Hematopoietic multipotent progenitor cell treated with erythropoietin and hydrocortisone succinate and interleukin-3 and kit ligand, for 8 days (in vitro differentiated cells): ENCODE data around the gene KIF5B.
"Not testable (repeated sequence)": the region's sequence is repeated elsewhere in the genome, so short reads cannot be mapped to it uniquely, and the experiment has no call there.

Experiments
- DNase-seq: peaks from one replicate; pipeline ENCODE4 v3.0.0-alpha.2; 2015

The KIF5B gene

GRCh38 chr10:32056136-32057035, at the start of gene KIF5B:
TSS of gene KIF5B (minus strand) at chr10:32056425. CDS start at chr10:32055973, 452 bp downstream.
- DNase-seq = peak; percentile 86

DNA sequence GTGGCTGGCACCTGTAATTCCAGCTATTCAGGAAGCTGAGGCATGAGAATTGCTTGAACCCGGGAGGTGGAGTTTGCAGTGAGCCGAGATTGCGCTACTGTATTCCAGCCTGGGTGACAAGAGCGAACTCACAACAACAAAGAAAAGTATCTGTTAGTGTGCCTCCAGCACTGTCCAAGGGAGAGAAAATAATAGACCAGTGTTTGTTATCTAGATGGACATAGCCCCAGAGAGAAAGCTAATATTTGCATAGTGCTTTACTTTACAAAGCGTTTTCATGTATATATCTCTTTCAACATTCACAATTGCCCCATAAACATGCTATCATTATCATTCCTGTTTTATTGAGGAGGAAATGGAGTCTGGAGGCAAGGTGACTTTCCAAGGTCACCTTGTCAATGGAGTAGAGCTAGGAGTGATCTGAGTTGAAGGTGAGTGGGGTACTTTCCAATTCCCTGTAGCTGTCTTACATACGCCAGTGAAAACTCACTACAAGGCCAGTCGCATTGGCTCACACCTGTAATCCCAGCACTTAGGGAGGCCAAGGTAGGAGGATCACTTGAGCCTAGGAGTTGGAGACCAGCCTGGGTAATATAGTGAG, 49.7 kb upstream of the KIF5B start:
- DNase-seq = no peak

DNA sequence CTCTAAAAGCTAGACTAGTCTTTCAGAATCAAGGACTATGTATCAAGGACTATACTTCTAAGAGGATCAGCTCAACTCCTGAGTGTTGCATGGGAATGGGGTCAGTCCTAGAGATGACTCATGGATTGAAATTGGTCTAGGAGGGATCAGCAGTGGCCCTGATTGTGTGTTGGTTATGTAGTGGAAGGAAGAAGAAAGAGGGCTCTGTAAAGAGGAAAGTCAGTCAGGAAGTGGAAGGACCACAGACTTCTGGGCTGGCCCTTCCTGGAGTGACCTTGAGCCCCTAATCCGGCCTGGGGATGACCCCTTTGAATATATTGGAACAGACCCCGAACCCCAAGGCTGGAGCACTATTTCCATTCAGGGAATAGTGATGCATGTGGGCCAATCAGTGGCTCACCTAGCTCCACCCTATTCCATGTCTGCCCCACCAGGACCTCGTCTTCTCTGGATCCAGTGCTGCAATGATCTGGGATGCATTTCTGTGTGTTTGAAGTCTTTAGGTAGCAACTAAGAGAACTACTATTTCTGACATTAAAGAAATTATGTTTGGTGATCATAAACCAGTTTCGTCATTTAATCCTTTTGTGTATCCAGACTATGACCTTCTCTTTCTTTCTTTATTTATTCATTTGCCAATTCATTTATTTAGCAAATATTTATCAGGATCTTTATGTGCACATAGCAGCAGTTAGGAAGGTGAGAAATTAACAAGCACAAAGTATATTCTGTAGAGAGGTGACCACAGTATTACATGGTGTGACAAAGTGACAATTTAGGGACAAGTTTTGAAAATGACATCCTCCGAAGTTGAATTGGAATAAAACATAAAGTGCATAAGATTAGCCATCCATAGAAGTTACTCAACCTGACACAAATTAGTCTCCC, 48.6 kb upstream of the KIF5B start:
- no peak for DNase-seq

DNA sequence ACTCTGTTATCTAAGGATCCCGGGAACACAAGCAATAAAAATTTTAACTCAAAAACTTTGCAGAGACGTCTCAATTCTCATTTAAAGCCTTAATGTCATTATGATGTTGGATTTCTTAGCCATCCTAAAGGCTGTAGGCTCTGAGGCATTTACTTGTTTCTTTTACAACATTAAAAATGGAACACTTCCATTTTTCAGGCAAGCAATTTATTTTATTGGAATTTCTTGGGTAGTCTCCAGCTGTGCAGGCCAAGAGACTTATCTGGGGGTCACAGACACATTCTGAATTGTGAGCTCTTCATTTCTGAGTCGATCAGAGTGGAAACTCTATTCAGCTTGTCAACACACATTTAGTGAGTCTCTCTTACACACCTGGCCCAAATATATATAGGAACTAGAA, 48.0 kb upstream of the KIF5B start:
- no peak for DNase-seq

DNA sequence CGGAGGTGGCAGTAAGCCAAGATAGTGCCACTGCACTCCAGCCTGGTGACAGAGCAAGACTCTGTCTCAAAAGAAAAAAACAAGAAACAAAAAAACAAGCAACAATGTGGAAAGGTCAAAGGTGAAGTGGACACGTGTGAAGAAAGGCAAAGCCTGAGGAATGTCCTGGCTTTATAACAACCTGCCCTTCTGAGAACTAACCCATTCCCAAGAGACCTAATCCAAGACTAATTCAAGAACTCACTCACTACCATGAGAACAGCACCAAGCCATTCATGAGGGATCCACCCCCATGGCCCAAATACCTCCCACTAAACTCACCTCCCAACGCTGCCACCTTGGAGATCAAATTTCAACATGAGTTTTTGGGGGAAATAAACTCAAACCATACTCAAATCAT, 47.5 kb upstream of the KIF5B start:
- no peak for DNase-seq

- not testable (repeated sequence) for DNase-seq
Observed at GRCh38 chr10:32098566-32099259, 42.5 kb upstream of the KIF5B start.

- DNase-seq = no peak
Observed at GRCh38 chr10:32095116-32095733, 39.0 kb upstream of the KIF5B start.

DNA sequence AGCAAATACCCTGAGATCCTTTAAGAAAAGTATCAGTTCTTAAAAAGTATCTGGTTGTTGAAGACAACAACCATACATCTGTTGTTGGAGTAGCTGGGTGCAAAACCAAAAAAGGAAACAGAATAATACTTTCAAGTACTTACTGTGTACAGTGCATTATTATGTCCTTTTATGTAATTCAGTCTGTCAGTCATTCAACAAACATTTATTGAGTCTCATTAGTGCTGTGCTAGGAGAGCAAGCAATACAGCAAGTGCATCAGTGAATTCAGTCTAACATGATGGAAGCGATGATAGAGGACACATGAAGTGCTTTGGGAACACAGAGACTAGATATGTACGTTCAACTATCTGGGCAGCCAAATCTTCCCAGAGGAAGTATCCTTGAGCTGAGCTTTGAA, 37.4 kb upstream of the KIF5B start:
- no peak for DNase-seq

DNA sequence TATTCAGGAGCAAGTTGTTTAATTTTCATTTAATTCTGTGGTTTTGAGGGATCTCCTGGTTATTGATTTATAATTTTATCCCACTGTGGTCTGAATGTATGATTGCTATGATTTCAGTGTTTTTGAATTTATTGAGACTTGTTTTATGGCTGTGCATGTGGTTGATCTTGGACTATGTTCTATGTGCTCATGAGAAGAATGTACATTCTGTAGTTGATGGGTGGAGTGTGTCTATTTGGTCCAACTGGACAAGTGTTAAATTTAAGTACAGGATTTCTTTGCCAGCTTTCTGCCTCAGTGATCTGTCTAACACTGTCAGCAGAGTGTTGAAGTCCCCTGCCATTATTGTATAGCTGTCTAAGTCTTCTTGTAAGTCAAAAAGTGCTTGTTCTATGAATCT, 34.8 kb upstream of the KIF5B start:
- no peak for DNase-seq

DNA sequence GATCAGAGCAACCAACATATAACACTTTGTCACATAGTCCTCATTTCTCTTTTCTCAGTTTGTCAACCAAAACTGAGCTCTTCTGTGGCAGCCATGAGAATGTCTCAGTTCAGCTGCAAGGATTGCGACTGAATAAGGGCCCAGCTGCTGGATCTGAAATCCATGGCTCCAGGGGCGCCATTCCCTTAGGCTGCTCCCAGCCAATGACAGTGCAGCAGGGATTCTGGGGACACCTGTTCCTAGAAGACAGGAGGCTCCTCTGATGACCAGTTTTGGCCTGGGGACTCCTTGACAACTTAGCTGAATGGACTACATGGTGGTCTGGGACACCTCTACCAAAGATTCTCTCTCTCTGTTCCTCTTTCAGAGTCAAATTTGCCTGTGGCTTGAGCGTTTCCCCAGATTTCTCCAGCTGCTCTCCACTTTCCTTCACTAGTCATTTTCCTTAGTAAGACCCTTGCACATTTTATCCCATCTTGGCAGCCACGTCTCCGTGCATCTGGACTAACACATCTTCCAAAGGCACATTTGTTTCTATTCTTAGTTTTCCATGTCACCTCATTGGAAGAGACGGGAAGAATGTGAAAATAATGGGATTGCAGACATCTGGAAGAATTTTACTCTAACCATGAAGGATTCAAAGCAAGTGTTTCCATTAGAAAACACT, 28.1 kb upstream of the KIF5B start:
- no peak for DNase-seq

GRCh38 chr10:32077896-32078485, 21.8 kb upstream of the KIF5B start:
- no peak for DNase-seq

DNA sequence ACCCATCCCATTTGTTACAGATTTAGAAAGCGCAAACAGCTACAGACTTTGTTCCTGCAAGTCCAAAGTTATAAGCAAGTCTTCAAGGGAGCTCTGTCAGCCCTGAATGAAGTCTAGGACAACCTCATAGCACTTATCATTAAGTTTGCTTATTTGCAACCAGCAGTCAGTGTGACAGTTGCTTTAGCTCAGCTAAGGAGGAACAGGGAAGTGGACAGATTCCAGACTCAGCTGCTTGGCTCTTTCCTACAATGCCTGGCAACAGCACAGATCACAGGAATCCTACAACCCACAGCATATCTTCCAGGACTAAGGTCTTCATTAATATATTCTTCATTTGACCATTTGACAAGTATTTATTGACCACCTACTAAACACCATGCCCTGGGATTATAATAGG, 17.4 kb upstream of the KIF5B start:
- DNase-seq = no peak

GRCh38 chr10:32073128-32073527, 16.9 kb upstream of the KIF5B start:
- no peak for DNase-seq

DNA sequence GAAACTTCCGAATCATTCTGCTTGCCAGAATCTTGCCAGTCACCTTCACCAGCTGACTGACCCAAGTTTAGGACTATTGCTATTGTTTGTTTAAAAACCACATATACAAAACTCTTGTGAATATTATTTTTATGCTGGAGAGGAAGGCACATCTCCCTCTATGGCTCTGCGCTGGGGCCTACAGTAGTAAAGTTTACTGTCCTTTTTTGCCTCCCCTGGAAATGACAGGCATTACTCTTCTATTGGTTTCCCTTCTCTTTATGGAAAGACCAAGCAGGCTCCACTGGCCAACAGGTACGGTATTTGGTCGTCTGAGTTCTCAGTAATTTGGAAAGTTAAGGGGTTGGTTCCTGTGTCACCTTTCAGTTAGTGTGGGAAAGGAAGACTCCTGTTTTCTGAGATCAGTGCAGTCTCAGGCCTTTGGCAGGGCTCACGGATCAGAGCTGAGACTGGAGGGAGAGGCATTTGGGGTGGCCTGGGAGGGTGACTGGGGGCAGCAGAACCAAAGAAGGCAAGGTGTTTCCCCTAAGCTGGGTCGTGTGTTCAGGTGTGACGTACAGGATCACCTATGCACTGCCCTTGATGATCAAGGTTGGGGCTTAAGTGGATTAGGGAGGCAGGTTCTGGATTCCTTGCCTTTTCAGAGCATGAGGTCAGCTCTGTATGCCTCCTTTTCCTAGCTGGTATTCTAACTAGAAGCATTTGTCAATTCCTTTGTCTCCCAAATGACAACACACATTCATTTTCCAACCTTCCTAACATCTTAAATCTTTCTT, 16.0 kb upstream of the KIF5B start:
- no peak for DNase-seq

- no peak for DNase-seq
Observed at GRCh38 chr10:32070645-32071044, 14.4 kb upstream of the KIF5B start.

GRCh38 chr10:32068569-32068968, 12.3 kb upstream of the KIF5B start:
- no peak for DNase-seq

GRCh38 chr10:32067931-32068330, 11.7 kb upstream of the KIF5B start:
- not testable (repeated sequence) for DNase-seq

GRCh38 chr10:32065856-32066255, 9.6 kb upstream of the KIF5B start:
- no peak for DNase-seq

- no peak for DNase-seq
Observed at GRCh38 chr10:32061440-32061839, 5.2 kb upstream of the KIF5B start.

GRCh38 chr10:32060347-32060746, 4.1 kb upstream of the KIF5B start:
- no peak for DNase-seq

DNA sequence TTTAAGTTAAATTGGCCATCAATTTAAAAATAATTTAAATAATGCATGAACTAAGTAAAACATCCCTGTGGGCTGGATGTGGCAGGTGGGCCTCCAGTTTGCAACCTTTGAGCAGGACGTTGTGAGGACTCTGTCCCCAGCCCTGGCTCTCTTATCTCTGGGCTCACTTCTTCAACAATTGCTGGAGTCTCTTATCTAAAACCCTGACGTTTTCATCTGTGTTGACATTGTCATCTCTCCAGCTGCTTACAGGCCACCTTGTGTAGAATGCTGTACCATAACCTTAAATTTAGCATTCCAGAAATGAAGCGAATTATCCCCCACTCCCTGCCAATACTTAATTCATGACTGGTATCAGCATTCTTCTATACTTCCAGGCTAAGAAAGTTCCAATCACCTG, 3.2 kb upstream of the KIF5B start:
- DNase-seq = peak; percentile 42
